HG02885 (cell line): ENCODE data around the gene CDC25C.

Source experiments
- ATAC-seq: cut with Tn5 transposase; IDR thresholded peaks from one replicate; pipeline ENCODE4 v1.9.1; 2021; ENCODE audit warnings: mild to moderate bottlenecking; ENCODE audit not compliant: unreplicated experiment, poor library complexity

CDC25C gene

GRCh38 chr5:138331449-138332368, at the start of gene CDC25C:
Gene CDC25C, minus strand, starts transcription at chr5:138331804. Its CDS starts 624 bp downstream, at chr5:138331180.
- peak; percentile 100 for ATAC-seq

DNA sequence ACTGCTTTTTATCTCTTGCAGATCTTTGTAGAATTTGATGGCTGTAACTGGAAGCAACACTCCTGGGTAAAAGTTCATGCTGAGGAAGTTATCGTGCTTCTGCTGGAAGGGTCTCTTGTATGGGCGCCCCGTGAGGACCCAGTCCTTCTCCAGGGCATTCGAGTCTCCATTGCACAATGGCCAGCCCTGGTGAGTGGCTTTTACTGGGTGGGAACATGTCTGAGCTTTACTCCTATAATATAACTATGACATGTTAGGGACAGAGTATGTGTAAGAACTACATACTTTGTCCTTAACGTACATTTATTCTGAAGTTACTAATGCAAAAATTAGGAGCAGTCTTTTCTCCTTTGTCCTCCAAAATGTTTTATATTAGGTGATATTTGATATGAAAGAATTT, 41.0 kb upstream of the CDC25C start:
- no peak for ATAC-seq

GRCh38 chr5:138372225-138372624, 40.6 kb upstream of the CDC25C start:
- ATAC-seq, result peak; percentile 78

DNA sequence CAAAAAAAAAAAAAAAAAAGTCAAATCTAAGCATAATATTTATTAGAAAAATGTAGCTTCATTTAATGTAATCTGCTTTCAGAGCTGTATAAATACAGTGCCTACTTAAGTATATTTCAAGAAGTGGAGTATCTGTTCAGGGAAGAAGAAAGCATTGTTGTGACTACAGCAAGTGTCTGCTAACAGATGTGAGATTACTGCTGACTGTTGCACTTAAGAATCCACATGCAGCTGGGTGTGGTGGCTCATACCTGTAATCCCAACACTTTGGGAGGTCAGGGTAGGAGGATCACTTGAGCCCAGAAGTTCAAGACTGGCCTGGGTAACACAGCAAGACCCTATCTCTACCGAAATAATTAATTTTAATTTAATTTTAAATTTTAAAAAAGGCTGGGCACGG, 39.9 kb upstream of the CDC25C start:
- no peak for ATAC-seq

GRCh38 chr5:138370537-138370936, 38.9 kb upstream of the CDC25C start:
- no peak for ATAC-seq

DNA sequence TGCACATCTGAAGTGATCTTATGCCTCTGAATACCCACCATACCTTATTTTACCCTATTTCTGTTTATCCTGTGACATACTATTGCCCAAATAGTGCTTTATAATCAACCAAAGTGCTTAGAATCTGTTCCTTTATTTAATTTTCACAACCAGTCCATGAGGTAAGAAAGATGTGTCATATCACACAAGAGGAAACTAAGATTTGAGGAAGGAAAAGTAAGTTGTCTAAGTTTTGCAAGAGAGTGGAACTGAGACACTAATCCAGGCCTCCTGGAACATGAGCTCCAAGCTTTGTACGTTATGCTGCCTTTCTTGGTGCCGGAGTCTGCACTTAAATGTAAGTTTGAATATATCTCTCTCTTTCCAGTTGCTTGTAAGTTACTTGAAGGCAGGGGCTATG, 38.1 kb upstream of the CDC25C start:
- ATAC-seq, result no peak

GRCh38 chr5:138369261-138369660, 37.7 kb upstream of the CDC25C start:
- ATAC-seq, result no peak

DNA sequence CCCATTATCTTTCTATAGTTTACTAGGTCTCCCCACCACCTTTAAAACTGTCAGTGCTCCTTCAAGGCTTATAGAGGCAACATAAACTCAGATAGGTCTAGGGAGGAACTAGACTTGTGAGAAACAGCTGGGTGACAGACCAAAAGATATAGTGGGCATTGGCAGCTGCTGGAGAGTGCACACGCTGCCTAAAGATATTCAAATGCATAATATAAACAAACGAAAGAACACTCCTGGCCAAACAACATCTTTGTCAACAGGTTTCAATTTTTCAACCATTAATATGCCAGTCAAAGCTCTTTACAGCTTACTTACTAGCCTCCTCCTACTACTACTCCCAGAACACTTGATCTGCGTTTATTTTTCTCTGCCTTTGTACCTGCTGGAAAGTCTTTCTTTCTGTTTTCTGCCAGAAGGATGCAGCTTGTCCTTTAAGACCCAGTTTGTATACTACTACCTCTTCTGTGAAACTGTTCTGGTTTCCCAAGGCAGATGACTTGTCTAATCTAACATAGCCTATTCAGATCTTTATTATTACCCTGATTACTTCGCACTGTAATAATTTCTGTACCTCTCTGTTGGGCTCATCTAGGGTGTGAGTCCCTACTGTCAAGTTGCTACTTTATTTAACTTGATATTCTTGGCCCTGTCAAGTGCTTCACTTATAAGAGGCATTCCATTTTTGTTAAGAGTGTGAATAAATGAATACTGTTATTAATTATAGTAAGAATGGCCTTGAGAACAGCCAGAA, 35.2 kb upstream of the CDC25C start:
- ATAC-seq, result no peak

- no peak for ATAC-seq
Observed at GRCh38 chr5:138364576-138364975, 33.0 kb upstream of the CDC25C start.

DNA sequence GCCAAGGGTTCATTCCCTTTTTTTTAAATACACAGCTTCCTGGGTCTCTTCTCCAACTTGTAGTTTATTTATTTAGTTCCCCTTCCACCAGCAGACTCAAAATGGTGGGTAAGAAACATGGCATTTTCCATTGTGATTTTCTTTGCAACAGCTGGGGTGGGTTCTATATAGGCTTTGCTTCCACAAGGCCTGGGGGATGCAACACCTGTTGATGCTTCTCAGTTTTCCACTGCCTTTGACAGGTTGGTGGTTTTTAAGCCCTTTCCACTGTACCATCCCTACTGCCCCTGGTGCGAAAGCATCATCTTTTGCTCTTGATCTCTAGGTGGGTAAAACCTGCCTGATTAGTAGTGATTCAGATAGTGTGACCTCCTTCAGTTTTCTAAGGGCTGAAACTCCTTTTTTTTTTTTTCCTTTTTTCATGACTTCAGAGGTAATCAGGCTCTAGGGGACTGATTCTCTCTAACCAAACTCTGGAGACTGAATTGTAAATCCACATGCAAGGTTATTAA, 29.4 kb upstream of the CDC25C start:
- ATAC-seq, result no peak

- ATAC-seq, result no peak
Observed at GRCh38 chr5:138359621-138360020, 28.0 kb upstream of the CDC25C start.

DNA sequence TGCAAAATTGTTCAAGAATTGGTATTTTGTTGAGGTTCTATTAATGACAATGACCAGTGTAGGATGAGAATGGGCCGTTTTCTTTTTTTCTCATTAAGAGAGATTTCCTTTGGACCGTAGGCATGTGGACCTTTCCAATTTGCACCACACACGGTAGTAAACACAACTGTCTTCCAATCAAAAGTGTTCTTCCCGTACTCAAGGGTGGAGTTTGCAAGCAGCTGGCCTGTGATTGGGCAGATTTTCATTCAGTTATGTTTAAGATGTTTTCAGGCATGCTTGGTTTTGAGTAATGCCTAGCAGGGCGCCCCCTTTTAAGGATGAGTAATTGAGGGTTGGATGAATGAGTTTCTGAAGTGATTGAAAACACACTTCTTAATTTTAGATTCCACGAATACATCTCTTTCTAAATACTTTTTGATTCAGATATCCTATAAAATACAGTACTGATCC, 23.3 kb upstream of the CDC25C start:
- peak; percentile 36 for ATAC-seq

DNA sequence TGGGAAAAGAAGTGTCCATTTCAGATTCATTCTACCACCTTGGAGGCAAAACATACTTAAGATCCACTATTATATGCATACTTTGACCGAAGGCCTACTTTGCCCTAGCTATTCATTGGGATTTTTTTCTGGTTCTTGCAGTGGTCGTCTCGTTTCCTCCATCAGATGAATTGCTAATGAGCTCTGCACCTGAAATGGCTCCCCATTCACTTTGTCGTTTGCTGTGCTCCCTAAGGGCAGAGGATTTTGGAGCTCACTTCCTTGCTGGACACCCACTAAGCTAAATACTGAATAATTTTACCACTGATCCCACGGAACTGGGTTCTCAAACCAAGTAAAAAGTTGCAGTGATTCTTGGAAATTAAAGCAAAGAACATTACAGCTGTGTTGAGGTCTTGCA, 22.8 kb upstream of the CDC25C start:
- no peak for ATAC-seq

- no peak for ATAC-seq
Observed at GRCh38 chr5:138353560-138354080, 22.0 kb upstream of the CDC25C start.

DNA sequence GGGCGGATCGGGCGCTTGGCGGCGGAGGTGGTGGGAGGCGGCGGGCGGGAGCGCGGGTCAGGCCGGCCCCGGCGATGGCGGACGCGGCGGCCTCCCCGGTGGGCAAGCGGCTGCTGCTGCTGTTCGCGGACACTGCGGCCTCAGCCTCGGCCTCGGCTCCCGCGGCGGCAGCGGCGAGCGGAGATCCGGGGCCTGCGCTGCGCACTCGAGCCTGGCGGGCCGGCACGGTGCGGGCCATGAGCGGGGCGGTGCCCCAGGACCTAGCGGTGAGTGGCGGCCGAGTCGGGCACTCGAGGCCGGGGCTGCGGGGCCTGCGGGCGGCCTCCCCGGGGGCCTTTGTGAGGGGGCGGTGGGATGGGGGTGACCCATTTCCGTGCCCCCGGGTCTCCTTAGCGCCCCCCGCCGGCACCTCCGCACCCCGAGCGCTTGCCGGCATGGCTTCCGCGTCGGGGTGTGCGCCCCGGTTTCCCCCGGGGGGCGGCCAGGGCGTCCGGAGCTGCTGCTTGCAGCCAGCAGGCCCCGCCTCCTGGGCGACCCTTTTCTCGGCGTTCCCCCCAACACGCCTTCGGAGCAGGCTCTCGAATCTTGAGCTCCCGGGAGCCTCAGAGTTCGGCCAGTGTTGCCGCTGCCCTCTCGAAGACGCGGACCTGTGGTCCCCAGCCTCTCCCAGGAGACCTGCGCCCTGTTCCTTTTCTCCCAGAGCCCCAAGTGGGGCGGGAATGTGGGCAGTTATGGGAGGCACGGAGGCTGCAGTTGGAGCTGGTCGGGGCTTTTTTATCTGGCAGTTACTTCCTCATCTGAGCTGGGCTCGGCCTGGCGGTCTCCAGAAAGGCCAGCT, 21.3 kb upstream of the CDC25C start:
- peak; percentile 56 for ATAC-seq

DNA sequence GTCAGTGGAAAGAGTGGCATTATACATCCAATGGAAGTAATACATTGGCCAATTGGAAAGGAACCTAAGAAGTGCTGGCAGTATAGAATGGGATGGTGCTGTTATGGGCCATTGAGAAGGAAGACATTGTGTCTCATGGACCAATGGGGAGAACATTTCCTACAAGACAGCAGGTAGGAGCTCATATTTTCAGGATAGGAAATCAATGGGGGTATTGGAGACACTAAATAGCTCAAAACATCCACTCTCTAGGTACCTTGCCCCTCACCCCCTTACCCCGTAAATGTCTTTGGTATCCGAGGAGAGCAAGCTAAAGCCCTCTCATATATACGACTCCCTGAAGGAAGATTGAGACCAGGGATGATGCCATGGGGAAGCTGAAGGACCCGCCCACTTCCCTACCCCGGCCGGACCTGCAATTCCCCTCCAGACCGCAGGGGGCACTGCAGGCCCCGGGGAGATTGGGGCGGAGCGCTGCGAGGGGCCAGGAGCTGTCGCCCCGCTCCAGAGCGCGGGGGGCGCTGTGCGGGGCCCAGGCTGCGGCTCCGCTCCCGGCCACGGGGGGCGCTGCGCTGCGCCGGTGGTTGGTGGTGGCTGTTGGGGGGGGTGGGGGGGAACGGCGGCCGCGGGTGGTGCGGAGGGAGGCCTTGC, 20.6 kb upstream of the CDC25C start, which contains the start of gene KDM3B:
Gene KDM3B, plus strand, starts transcription at position 615 of the 651 bp plus-strand sequence. CDS start 111 bp downstream, outside the sequence.
- peak; percentile 74 for ATAC-seq

DNA sequence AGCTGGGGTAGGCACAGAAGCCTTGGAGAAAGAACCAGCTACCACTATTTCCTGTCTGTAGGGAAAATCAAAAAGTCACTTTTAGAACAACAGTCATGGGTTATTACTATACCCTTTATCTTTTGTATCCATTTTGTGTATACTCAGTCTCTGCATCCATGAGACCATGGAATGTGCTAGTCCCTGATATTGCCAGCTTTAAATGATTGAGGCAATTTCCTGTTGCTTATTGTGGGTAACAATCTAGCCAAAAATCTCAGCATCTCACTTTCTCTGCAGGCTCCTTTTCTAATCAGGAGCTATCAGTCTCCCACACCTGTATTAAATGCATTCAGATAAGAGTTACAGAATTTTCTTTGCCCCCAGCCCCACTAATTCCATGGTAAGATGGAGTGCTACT, 19.9 kb upstream of the CDC25C start:
- ATAC-seq, result no peak

GRCh38 chr5:138351056-138351455, 19.5 kb upstream of the CDC25C start:
- ATAC-seq, result no peak

GRCh38 chr5:138350563-138350890, 18.9 kb upstream of the CDC25C start:
- no peak for ATAC-seq
